Parathyroid adenoma (tissue), 2 donors: ENCODE measurements around the gene AARS1.
"Not testable (repeated sequence)": the region's sequence is repeated elsewhere in the genome, so short reads cannot be mapped to it uniquely, and the experiment has no call there.

Source experiments
- H2AFZ ChIP-seq: fragments of 300-600 bp; sonication (generic); one replicate; pipeline ENCODE4 v1.7.0; 2017; ENCODE audit warnings: antibody characterized with exemption, mild to moderate bottlenecking
- H3K27ac ChIP-seq: fragments of 300-600 bp; sonication (generic); one replicate; pipeline ENCODE4 v1.7.0; 2017
- H3K27me3 ChIP-seq: fragments of 300-600 bp; sonication (generic); one replicate; pipeline ENCODE4 v1.7.0; 2017; ENCODE audit warnings: low read length; ENCODE audit not compliant: control insufficient read depth, insufficient read depth
- H3K36me3 ChIP-seq: fragments of 300-600 bp; sonication (generic); one replicate; pipeline ENCODE4 v1.7.0; 2017; ENCODE audit warnings: low read length; ENCODE audit not compliant: control insufficient read depth, insufficient read depth
- H3K4me1 ChIP-seq: fragments of 300-600 bp; sonication (generic); one replicate; pipeline ENCODE4 v1.7.0; 2017; ENCODE audit warnings: control low read depth
- H3K4me2 ChIP-seq: fragments of 300-600 bp; sonication (generic); one replicate; pipeline ENCODE4 v1.7.0; 2017; ENCODE audit warnings: low read length
- H3K4me3 ChIP-seq: fragments of 300-600 bp; sonication (generic); one replicate; pipeline ENCODE4 v1.7.0; 2017; ENCODE audit warnings: low read depth, low read length
- H3K79me2 ChIP-seq: fragments of 300-600 bp; sonication (generic); one replicate; pipeline ENCODE4 v1.7.0; 2017; ENCODE audit warnings: control low read depth
- H3K9ac ChIP-seq: fragments of 300-600 bp; sonication (generic); one replicate; pipeline ENCODE4 v1.7.0; 2017; ENCODE audit warnings: mild to moderate bottlenecking
- H3K9me3 ChIP-seq: fragments of 300-600 bp; sonication (generic); one replicate; pipeline ENCODE4 v1.7.0; 2017; ENCODE audit warnings: low read length; ENCODE audit not compliant: control insufficient read depth
- donor health status: primary hyperparathyroidism.

Gene AARS1

GRCh38 chr16:70218586-70218985 is 70.7 kb downstream of the AARS1 start:
- H3K4me3 ChIP-seq, H3K79me2 ChIP-seq, H3K9ac ChIP-seq, H3K27me3 ChIP-seq, H3K9me3 ChIP-seq, H3K36me3 ChIP-seq, H2AFZ ChIP-seq, H3K4me1 ChIP-seq, H3K27ac ChIP-seq, H3K4me2 ChIP-seq: not testable (repeated sequence)

GRCh38 chr16:70206382-70206781 is 82.9 kb downstream of the AARS1 start:
- H2AFZ ChIP-seq, H3K9ac ChIP-seq, H3K9me3 ChIP-seq, H3K27ac ChIP-seq, H3K4me3 ChIP-seq, H3K4me1 ChIP-seq, H3K4me2 ChIP-seq, H3K36me3 ChIP-seq, H3K27me3 ChIP-seq, H3K79me2 ChIP-seq: not testable (repeated sequence)

DNA sequence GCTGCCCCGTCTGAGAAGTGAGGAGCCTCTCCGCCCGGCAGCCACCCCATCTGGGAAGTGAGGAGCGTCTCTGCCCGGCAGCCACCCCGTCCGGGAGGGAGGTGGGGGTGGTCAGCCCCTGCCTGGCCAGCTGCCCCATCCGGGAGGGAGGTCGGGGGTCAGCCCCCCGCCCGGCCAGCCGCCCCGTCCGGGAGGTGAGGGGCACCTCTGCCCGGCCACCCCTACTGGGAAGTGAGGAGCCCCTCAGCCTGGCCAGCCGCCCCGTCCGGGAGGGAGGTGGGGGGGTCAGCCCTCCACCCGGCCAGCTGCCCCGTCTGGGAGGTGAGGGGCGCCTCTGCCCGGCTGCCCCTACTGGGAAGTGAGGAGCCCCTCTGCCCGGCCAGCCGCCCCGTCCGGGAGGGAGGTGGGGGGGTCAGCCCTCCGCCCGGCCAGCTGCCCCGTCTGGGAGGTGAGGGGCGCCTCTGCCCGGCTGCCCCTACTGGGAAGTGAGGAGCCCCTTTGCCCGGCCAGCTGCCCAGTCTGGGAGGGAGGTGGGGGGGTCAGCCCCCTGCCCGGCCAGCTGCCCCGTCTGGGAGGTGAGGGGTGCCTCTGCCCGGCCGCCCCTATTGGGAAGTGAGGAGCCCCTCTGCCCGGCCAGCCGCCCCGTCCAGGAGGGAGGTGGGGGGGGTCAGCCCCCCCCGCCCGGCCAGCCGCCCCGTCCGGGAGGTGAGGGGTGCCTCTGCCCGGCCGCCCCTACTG is 84.5 kb downstream of the AARS1 start:
- not testable (repeated sequence) for H3K27me3 ChIP-seq, H3K79me2 ChIP-seq, H3K9ac ChIP-seq, H3K4me1 ChIP-seq, H3K9me3 ChIP-seq, H3K4me2 ChIP-seq, H3K36me3 ChIP-seq, H3K27ac ChIP-seq, H2AFZ ChIP-seq, H3K4me3 ChIP-seq

DNA sequence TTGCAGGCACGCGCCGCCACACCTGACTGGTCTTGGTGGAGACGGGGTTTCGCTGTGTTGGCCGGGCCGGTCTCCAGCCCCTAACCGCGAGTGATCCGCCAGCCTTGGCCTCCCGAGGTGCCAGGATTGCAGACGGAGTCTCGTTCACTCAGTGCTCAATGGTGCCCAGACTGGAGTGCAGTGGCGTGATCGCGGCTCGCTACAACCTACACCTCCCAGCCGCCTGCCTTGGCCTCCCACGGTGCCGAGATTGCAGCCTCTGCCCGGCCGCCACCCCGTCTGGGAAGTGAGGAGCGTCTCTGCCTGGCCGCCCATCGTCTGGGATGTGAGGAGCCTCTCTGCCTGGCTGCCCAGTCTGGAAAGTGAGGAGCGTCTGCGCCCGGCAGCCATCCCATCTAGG is 85.3 kb downstream of the AARS1 start:
- not testable (repeated sequence) for H3K79me2 ChIP-seq, H3K36me3 ChIP-seq, H3K27ac ChIP-seq, H3K9ac ChIP-seq, H3K4me1 ChIP-seq, H3K27me3 ChIP-seq, H2AFZ ChIP-seq, H3K9me3 ChIP-seq, H3K4me3 ChIP-seq, H3K4me2 ChIP-seq

GRCh38 chr16:70203508-70203907 is 85.8 kb downstream of the AARS1 start:
- H3K27ac ChIP-seq, H3K79me2 ChIP-seq, H3K4me3 ChIP-seq, H3K9me3 ChIP-seq, H3K27me3 ChIP-seq, H3K4me2 ChIP-seq, H2AFZ ChIP-seq, H3K36me3 ChIP-seq, H3K9ac ChIP-seq, H3K4me1 ChIP-seq: not testable (repeated sequence)
